ENCODE results near the gene ZNF652. TPM values are rescaled to one million over a fixed set of nuclear protein-coding genes. Genes with fewer than 3 reads are reported as not detected.

Gene ZNF652
- total RNA-seq, 2 donors from 2014 or later = 59.7 to 88.5 TPM

DNA sequence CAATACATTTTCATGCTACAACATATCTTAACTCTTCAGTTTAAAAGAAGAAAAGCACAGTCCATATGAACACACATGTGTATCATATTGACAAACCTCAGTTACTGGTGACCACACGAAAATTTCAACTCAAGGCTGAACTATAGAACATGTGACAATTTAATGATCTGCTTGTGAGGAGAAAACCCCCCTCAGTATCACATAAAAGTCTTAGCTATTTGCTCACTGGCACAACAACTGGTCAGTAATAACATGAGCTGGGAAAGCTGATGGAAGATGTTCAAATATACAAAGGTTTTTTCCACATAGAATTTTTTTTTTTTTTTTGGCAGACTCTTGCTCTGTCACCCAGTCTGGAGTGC, 19.5 kb downstream of the ZNF652 start:
- 4% methylated on average over 1 of the region's 1 CpG for WGBS
- peak overlapping the region in 1 of 2 donors; percentile 22 for H3K27ac ChIP-seq
- no peak for TF ChIP-seq POLR2AphosphoS5 (IDR thresholded peaks at IDR 0.05)
- TF ChIP-seq POLR2A (IDR thresholded peaks at IDR 0.05) = no peak
- TF ChIP-seq, protein P1, sequence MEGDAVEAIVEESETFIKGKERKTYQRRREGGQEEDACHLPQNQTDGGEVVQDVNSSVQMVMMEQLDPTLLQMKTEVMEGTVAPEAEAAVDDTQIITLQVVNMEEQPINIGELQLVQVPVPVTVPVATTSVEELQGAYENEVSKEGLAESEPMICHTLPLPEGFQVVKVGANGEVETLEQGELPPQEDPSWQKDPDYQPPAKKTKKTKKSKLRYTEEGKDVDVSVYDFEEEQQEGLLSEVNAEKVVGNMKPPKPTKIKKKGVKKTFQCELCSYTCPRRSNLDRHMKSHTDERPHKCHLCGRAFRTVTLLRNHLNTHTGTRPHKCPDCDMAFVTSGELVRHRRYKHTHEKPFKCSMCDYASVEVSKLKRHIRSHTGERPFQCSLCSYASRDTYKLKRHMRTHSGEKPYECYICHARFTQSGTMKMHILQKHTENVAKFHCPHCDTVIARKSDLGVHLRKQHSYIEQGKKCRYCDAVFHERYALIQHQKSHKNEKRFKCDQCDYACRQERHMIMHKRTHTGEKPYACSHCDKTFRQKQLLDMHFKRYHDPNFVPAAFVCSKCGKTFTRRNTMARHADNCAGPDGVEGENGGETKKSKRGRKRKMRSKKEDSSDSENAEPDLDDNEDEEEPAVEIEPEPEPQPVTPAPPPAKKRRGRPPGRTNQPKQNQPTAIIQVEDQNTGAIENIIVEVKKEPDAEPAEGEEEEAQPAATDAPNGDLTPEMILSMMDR (IDR thresholded peaks at IDR 0.05) = no peak

DNA sequence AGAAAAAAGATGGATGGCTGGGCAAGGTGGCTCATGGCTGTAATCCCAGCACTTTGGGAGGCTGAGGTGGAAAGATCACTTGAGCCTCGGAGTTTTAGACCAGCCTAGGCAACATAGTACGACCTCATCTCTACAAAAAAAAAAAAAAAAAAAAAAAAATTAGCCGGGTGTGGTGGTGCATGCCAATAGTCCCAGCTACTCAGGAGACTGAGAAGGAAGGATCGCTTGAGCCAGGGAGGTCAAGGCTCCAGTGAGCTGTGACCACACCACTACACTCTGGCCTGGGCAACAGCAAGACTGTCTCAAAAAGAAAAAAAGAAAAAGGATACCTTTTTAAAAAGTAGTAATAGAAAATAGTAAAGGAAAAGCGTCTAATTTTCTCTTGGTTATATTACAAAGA, 20.7 kb downstream of the ZNF652 start:
- 54% methylated on average over 5 of the region's 5 CpGs for whole genome bisulfite sequencing
- DNase-seq (ENCODE audit: low spot score) = no peak
- Histone ChIP-seq H3K27me3 (replicated peaks; ENCODE audit: insufficient read depth) (no peaks in the 10 kb centered on the region), H3K9me3 (no peaks in the 10 kb centered on the region), H3K4me3 (no peak overlapping the region), H3K27ac (no peak overlapping the region), H3K36me3 (no peaks in the 10 kb centered on the region), H3K4me1 (replicated peaks) (no peaks in the 10 kb centered on the region)
- intact Hi-C loops (cut with DNase I) = no loop called here
- no peak for TF ChIP-seq POLR2A (IDR thresholded peaks at IDR 0.05)
- TF ChIP-seq, protein P1 (IDR thresholded peaks at IDR 0.05) = no peak

More for the DNA sequence above, 19.5 kb downstream of the ZNF652 start:
- H3K9me3 ChIP-seq = no peaks in the 10 kb centered on the region
- H3K27me3 ChIP-seq (replicated peaks; ENCODE audit: insufficient read depth) = no peaks in the 10 kb centered on the region
- DNase-seq (ENCODE audit: low spot score) = no peak
- no peaks in the 10 kb centered on the region for H3K4me1 ChIP-seq (replicated peaks)
- intact Hi-C loops (cut with DNase I) = no loop called here
- H3K4me3 ChIP-seq = no peak overlapping the region
- H3K36me3 ChIP-seq = no peaks in the 10 kb centered on the region

DNA sequence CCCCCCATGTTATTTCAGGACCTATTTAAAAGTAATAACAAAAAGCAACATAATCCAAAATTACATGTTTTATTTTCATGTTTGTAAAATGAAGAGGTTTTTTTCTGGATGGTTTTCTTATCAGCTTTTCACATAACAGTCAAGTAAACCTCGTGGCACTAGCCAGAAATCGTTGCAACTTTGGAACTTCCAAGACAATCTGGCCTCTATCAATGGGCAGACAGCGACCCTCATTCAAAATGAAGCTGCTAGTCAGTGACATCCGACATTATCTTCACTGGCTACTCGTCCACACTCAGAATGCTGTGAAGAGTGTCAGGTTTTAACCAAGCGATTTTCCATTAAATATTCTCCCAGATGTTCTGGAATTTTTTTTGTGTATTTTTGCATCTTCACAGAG, 22.7 kb downstream of the ZNF652 start:
- Histone ChIP-seq H3K9me3 (no peaks in the 10 kb centered on the region), H3K27me3 (replicated peaks; ENCODE audit: insufficient read depth) (no peaks in the 10 kb centered on the region), H3K4me3 (no peak overlapping the region), H3K27ac (no peak overlapping the region), H3K36me3 (no peaks in the 10 kb centered on the region), H3K4me1 (replicated peaks) (peaks cover 7% of the 10 kb centered on the region)
- intact Hi-C loops (cut with DNase I) = no loop called here
- DNase-seq (ENCODE audit: low spot score) = no peak
- TF ChIP-seq POLR2A (IDR thresholded peaks at IDR 0.05) (no peak), POLR2AphosphoS5 (IDR thresholded peaks at IDR 0.05) (no peak)
- TF ChIP-seq, protein P1 (IDR thresholded peaks at IDR 0.05) = no peak
- 70% methylated on average over 6 of the region's 6 CpGs for WGBS

DNA sequence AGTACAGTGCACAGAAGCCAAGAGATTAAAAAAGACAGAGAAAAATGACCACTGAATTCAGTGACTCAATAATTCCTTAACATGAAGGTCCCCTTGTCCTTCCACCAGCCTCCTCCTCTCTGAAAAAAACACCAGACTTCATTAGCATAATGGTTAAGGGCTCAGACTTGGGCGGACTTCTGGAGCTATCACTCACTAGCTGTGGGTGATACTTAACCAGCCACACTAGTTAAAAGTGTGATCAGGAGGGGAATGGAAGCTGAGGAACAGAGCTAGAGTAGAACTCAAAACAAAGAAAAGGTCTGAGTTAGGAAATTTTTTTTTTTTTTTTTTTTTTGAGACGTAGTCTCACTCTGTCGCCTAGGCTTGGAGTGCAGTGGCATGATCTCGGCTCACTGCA, 23.2 kb downstream of the ZNF652 start:
- WGBS = 68% methylated on average over 4 of the region's 4 CpGs
- Histone ChIP-seq H3K9me3 (no peaks in the 10 kb centered on the region), H3K4me3 (no peak overlapping the region), H3K27ac (no peak overlapping the region), H3K4me1 (replicated peaks) (peaks cover 7% of the 10 kb centered on the region), H3K27me3 (replicated peaks; ENCODE audit: insufficient read depth) (no peaks in the 10 kb centered on the region), H3K36me3 (no peaks in the 10 kb centered on the region)
- intact Hi-C loops (cut with DNase I) = no loop called here
- TF ChIP-seq POLR2AphosphoS5 (IDR thresholded peaks at IDR 0.05) (no peak), POLR2A (IDR thresholded peaks at IDR 0.05) (no peak)
- TF ChIP-seq, protein P1 (IDR thresholded peaks at IDR 0.05) = no peak
- DNase-seq (ENCODE audit: low spot score) = no peak

DNA sequence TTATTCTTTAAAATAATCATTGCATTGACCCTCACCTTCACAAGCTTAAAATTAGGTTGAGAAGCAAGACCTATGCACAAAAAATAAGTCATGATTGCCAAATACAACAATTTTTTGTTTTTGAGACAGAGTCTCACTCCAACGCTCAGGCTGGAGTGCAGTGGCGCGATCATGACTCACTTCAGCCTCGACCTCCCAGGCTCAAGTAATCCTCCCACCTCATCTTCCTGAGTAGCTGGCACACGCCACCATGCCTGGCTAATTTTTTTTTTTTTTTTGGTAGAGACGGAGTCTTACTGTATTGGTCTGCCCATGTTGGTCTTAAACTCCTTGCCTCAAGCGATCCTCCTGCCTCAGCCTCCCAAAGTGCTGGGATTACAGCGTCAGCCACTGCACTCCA, 24.2 kb downstream of the ZNF652 start:
- H3K27ac ChIP-seq = no peak overlapping the region
- no peaks in the 10 kb centered on the region for H3K36me3 ChIP-seq
- WGBS = 76% methylated on average over 8 of the region's 8 CpGs
- no peaks in the 10 kb centered on the region for H3K27me3 ChIP-seq (replicated peaks; ENCODE audit: insufficient read depth)
- TF ChIP-seq, protein P1 (IDR thresholded peaks at IDR 0.05) = no peak
- TF ChIP-seq POLR2A (IDR thresholded peaks at IDR 0.05) (no peak), POLR2AphosphoS5 (IDR thresholded peaks at IDR 0.05) (no peak)
- intact Hi-C loops (cut with DNase I) = no loop called here
- no peak overlapping the region for H3K4me3 ChIP-seq
- no peak for DNase-seq (ENCODE audit: low spot score)
- H3K4me1 ChIP-seq (replicated peaks) = peaks cover 7% of the 10 kb centered on the region
- H3K9me3 ChIP-seq = no peaks in the 10 kb centered on the region

Data from prostate gland (tissue), 2 donors.